GM18517 (cell line): Measurements from ENCODE around the gene MIPOL1.
"Not testable (repeated sequence)": the region's sequence is repeated elsewhere in the genome, so short reads cannot be mapped to it uniquely, and the experiment has no call there.

Experiments
- ATAC-seq: cut with Tn5 transposase; IDR thresholded peaks from one replicate; pipeline ENCODE4 v1.9.1; 2021; ENCODE audit warnings: mild to moderate bottlenecking, moderate library complexity; ENCODE audit not compliant: unreplicated experiment

The MIPOL1 gene

DNA sequence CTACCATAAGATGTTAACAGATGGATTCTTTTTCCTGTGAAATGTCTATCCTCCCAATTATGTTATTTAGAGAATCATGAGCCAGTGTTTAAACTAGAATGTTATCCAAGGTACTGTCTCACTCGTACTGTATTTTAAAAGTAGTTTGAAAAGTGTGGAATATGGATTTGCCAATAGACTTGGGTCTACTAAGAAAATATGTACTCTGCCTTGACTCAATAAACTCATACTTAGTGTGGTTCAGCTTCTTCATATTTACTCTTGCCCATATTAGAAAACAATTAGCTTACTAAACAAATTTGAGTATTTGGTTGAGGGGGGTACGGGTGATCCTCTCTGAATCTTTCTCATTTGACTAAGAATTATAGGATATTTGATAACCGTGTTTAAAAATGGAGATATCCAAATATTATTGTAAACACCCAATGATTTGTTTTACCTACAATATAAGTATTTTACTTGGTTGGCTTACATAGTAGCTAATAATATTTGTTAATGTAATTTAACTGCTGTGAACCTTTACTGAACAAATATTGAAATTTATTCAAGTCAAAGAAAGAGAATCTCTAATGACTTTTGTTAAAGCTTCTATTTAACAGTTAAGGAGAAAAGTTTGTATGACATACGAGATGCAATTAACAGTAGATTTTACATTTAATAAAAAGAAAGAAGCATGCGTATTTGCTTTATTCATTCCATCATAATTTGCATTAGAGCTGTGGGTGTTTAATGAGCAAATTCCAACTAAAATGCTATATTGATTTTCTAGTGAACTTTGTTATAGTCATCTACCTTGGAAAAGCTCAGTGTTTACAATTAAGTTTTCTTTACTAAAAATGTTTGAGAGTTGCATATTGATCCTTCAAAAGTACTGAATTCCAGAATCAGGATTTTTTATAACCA, 81.2 kb downstream of the MIPOL1 start:
- no peak for ATAC-seq

DNA sequence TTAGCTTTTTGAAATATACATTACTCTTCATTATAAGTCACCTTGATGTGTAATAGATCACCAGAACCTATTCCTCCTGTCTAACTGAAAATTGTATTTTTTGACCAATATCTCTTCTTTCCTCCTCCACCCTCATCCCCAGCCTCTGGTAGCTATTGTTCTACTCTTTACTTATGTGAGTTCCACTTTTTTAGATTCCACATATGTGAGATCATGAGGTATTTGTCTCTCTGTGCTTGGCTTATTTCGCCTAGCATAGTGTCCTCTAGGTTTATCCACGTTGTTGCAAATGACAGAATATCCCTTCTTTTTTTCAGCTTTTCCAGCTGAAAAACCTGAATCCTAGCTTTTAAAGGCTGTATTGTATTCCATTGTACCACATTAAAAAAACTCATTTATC, 82.1 kb downstream of the MIPOL1 start:
- no peak for ATAC-seq

DNA sequence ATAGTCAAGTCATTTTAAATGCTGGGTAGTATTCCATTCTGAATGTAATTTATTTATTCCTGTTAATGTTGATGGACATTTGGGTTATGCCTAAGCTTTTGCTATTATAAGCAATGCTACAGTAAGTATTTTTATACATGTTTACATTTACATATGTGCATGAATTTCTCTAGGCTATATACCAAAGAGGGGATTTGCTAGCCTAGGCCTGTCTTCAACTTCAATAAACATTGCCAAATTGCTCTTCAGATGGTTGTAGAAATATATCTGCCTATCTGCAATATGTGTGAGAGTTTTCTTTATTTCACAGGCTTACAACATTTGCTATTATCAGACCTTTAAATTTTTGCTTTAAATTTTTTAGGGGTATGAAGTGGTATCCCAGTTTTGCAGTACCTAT, 87.0 kb downstream of the MIPOL1 start:
- no peak for ATAC-seq

GRCh38 chr14:37285220-37285619, 87.5 kb downstream of the MIPOL1 start:
- ATAC-seq: no peak

- no peak for ATAC-seq
Measured at GRCh38 chr14:37289688-37290087, 92.0 kb downstream of the MIPOL1 start.

GRCh38 chr14:37295262-37295661, 97.5 kb downstream of the MIPOL1 start:
- ATAC-seq: not testable (repeated sequence)

GRCh38 chr14:37311252-37311651, 113.5 kb downstream of the MIPOL1 start:
- ATAC-seq: no peak

DNA sequence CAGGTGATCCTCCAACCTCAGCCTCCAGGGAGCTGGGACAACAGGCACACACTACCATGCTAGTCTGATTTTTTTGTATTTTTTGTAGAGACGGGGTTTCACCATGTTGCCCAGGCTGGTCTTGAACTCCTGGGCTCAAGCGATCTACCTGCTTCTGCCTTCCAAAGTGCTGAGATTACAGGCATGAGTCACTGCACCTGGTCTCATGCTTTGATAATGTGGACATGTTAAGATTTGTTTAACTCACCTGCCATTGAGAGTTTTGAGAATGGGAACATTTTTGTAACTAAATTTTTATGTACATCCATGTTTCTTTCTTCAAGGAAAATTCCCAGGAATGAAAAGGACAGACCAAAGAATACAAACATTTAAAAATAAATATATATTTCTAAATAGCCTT, 121.2 kb downstream of the MIPOL1 start:
- ATAC-seq: no peak

DNA sequence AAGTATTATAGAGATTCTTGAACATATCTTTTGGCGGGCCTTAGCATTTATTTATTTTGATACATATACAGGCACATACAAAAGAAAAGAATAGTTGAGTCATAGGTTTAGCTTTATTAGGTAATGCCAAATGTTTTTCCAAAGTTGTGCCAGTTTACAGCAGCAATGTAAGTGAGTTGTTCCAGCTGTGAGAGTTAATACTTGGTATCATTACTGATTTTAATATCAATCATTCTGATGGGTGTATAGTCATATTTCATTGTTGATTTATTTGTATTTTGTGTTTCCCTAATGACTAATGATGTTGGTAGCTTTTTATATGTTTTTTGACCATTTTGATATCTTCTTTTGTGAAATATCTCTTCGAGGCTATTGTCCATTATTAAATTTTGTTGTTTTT, 122.4 kb downstream of the MIPOL1 start:
- ATAC-seq: no peak

GRCh38 chr14:37325332-37325731, 127.6 kb downstream of the MIPOL1 start:
- no peak for ATAC-seq

DNA sequence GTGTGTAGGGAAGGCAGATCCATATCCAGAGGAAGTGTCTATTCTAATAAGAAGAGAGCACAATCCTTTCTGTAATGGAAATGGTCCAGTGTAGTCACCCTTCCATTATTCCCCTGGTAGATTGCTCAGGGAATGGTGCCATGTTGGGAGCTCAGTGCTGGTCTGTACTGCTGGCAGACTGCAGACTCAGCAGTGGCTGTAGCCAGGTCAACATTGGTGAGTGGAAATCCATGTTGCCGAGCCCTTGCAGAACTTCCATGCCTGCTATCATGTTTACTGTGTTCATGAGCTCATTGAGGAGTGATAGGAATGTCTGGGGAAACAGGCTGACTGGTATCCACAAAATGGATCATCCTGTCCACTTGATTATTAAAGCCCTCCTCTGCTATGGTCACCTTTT, 128.7 kb downstream of the MIPOL1 start:
- no peak for ATAC-seq

- not testable (repeated sequence) for ATAC-seq
Measured at GRCh38 chr14:37327933-37328332, 130.2 kb downstream of the MIPOL1 start.

DNA sequence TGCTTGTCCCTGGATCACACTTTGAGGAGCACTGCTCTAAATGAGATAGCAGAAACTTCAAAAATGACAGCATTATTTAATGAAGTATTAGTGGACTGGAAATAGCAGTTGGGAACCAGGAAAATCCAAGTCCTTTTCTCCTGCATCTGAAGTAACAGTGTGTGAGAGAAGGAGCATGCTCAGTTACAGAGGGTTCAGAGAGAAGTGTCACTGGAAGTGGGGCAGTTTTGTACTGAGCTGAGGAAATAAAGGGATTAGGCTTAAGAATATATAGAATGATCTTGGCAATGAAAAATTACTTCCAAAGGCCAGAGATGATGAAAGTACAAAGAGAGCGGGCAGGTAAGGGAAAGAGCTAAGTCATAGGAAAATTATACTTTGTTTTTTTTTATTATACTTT, 130.9 kb downstream of the MIPOL1 start:
- ATAC-seq: no peak

DNA sequence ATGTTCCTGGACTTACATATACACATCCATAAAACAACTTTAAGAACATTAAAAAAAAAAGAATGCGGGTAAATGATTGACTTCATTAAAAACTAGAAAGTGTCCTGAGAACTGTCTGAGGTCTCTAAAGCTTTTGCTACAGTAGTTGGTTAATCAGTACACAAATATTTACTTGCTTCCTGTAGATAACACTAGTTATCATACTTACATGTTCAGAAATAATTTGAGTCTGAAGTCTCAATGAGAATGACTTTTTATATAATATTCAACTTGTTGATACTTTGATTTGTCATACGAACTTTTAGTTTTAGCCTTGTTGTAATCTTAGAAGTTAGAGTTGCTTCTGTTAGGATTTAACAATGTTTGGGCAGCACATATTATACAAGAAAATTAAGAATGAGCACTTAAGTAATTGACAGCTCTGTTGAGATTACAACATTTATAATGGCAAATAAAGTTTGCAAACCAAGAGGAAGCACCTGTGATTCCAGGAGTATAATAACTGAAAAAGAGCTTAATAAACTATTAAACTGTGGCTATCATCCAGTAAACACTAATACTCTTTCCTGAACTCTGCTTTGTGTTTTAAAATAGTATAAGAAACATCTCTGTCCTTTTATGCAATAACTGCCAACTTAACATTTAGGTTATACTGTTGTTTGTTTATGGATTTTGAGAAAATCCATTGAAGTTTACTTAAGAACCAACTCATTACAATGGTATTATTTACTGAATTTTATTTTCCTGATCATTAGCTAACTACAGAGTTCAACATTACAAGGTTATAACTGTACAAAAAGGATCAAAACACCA, 131.7 kb downstream of the MIPOL1 start:
- no peak for ATAC-seq

DNA sequence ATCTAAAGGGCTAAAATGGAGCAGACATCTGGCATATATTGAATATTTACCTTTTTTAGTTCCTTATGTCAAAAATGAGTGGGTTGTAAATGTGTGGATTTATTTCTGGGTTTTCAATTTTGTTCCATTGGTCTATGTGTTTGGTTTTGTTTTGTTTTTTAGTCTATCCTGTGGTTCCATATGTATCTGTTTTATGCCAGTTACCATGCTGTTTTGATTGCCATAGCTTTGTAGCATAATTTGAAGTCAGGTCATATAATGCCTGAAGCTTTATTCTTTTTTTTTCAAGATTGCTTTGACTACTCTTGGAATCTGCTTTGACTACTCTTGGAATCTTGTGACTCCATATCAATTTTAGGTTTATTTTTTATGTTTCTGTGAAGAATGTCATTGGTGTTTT, 133.2 kb downstream of the MIPOL1 start:
- no peak for ATAC-seq

GRCh38 chr14:37340353-37340752, 142.6 kb downstream of the MIPOL1 start:
- no peak for ATAC-seq

DNA sequence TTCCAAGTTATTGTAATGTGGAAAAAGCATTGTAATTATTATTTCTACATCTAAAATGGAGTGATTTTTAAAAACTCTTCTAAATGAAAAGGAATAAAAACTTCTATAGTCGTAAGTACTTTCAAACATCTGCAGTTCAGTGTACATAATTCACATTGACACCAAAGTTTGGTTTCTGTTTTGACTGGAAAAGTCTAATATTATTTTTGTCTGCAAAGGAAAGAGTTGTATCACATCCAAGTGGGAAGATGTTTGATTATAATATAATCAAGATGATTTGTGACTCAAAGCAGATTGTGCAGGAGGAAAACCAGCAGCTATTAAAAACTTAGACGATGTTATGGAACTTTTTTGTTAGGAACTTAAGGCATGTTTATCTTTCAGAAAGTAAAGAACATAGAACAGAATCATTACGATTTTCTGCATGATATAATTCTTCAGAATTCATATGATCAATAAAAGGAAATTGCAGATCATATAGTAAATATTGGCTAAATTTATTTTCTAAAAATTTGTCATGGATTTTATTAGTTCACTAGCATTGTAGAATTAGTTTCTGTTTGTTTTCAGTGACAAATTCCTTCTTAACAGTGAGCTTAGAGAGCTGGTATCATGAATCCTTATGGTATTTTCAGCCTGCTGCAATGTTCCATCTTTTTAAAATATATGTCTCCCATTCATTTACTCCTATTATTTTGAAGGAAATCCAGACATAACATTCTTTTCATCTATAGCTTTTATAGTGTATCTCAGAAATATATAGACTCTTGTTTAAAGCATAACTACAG, 145.8 kb downstream of the MIPOL1 start:
- no peak for ATAC-seq

DNA sequence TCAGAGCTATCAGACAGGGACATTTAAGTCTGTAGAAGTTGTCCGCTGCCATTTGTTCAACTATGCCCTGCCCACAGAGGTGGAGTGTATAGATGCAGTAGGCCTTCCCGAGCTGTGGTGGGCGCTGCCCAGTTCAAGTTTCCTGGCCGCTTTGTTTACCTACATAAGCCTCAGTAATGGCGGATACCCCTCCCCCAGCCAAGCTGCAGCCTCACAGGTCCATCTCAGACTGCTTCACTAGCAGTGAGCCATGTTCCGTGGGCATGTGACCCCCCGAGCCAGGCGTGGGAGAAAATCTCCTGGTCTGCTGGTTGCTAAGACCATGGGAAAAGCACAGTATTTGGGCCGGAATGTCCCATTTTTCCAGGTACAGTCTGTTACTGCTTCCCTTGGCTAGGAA, 165.9 kb downstream of the MIPOL1 start:
- ATAC-seq: no peak

DNA sequence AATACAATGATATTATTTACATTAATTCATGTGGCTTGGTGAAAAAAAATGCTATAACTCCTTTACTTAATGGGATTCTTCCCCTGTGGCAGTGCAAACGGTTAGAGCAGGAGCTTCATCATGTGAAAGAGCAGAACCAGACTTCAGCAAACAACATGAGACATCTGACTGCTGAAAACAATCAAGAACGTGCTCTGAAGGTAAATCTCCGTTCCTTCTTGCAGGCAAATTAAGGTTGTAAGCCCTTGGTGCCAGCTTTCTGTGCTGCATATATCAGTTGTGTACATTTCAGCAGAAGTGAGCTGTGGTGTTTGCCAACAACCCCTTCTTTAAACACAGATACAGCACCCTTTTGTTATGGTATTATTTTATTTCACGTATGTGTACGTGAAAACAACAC, 171.7 kb downstream of the MIPOL1 start:
- ATAC-seq: no peak

- ATAC-seq: no peak
Measured at GRCh38 chr14:37375566-37375965, 177.8 kb downstream of the MIPOL1 start.

DNA sequence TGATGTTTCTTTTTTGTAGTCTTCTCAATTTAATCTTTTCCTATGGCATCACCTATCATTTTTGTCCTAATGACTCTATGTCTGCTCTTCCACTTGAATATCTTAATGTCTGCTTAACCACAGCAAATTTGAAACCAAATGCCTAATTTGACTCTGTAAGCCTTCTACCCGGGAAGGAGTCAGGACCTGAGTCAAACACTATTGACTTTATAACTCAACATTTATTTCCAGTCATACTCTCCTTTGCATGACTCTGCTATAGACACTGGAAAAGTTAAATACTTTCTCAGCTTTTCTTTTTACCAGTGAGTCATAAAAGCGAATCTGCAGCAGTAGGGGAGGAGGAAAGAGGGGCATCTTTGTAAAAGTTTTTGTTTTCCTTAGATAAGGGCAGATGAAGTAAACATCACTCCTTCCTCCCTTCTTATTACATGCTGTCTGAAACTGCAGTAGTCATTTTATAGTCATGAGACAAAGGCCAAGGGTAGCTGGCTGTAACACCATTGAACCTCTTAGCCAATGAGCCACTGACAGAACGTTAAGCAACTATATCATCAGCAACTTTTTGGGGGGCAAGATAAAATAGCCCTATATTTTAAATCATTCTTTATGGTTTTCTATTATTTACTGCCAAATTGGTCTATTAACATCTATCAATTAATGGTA, 179.3 kb downstream of the MIPOL1 start:
- no peak for ATAC-seq
